Upper lobe of left lung (tissue), 4 donors: ENCODE results near the gene ERGIC1.

Source experiments
- EP300 ChIP-seq, 4 donors: sonication (generic); formaldehyde crosslinking; IDR thresholded peaks; one replicate each; pipeline ENCODE4 v1.5.1; 2017; ENCODE audit warnings: antibody characterized with exemption in 4 of 4, control low read depth in 2 of 4
- POLR2A ChIP-seq, 4 donors: fragments of 450-650 bp; IDR thresholded peaks; one replicate each; pipeline ENCODE4 v1.5.1; 2016 to 2017; ENCODE audit warnings: antibody characterized with exemption in 4 of 4, mild to moderate bottlenecking in 2 of 4
- TF ChIP-seq, protein P1 (sequence below), 6 experiments: fragments of 450-650 bp in 4 of 6; fragments of 200-600 bp in 2 of 6; sonication (generic) in 2 of 6; IDR thresholded peaks; one replicate each; pipeline ENCODE4 v1.5.1; 2016 to 2019; ENCODE audit warnings: antibody characterized with exemption in 6 of 6

DNA sequence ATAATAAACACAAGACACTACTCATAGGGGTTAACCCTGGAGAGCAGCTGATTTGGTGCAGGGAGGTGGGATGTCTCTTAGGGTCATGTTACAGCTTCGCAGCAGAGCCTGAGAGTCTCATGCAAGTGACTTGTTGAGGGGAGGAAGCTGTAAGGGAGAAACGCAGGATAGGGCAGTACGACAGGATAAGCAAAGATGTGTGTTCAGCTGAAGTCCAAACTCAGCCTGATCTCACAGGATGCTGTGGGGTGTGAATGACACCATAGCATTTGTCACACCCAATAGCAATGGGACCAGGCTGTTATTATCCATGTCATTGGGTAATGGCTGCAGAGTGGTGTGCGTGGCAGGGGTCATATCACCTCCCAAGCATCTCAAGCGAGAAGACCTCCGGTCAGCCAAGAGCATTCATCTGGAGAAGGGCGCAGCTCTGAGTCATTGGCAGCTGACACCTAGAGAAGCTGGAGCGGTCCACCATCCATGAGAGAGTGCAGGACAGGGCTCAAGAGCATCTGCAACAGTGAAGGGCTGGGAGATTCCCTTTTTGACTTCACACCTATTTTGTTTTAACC, 76.0 kb downstream of the ERGIC1 start:
- TF ChIP-seq POLR2A (IDR thresholded peaks at IDR 0.05) (no peak), EP300 (IDR thresholded peaks at IDR 0.05) (no peak)
- TF ChIP-seq, protein P1, sequence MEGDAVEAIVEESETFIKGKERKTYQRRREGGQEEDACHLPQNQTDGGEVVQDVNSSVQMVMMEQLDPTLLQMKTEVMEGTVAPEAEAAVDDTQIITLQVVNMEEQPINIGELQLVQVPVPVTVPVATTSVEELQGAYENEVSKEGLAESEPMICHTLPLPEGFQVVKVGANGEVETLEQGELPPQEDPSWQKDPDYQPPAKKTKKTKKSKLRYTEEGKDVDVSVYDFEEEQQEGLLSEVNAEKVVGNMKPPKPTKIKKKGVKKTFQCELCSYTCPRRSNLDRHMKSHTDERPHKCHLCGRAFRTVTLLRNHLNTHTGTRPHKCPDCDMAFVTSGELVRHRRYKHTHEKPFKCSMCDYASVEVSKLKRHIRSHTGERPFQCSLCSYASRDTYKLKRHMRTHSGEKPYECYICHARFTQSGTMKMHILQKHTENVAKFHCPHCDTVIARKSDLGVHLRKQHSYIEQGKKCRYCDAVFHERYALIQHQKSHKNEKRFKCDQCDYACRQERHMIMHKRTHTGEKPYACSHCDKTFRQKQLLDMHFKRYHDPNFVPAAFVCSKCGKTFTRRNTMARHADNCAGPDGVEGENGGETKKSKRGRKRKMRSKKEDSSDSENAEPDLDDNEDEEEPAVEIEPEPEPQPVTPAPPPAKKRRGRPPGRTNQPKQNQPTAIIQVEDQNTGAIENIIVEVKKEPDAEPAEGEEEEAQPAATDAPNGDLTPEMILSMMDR (IDR thresholded peaks at IDR 0.05) = no peak
